H9 (cell line): ENCODE data around the gene DAB1. TPM values are rescaled to one million over a fixed set of nuclear protein-coding genes. Genes with fewer than 3 reads are reported as not detected.

Experiments
- DNase-seq: peaks from one replicate; pipeline ENCODE4 v3.0.0-alpha.2; 2017
- H2AFZ ChIP-seq: one replicate; pipeline ENCODE4 v1.6.1; 2013; ENCODE audit warnings: mild to moderate bottlenecking, low read length, control low read depth, moderate library complexity
- H2AK5ac ChIP-seq: 2 replicates; pipeline ENCODE4 v1.6.1; 2013; ENCODE audit warnings: low read length, control low read depth, mixed read lengths; ENCODE audit not compliant: insufficient read length
- H2BK120ac ChIP-seq: one replicate; pipeline ENCODE4 v1.6.1; 2013; ENCODE audit warnings: low read depth, mild to moderate bottlenecking, low read length, control low read depth, inconsistent platforms; ENCODE audit not compliant: poor library complexity, severe bottlenecking
- H2BK12ac ChIP-seq: 2 replicates; pipeline ENCODE4 v1.6.1; 2013; ENCODE audit warnings: low read length, control low read depth, mixed read lengths, low read depth; ENCODE audit not compliant: insufficient read length
- H2BK15ac ChIP-seq: 2 replicates; pipeline ENCODE4 v1.6.1; 2013; ENCODE audit warnings: low read depth, low read length, control low read depth
- H2BK20ac ChIP-seq: one replicate; pipeline ENCODE4 v1.6.1; 2013; ENCODE audit warnings: low read depth, mild to moderate bottlenecking, low read length, control low read depth, inconsistent platforms; ENCODE audit not compliant: poor library complexity, severe bottlenecking
- H2BK5ac ChIP-seq: 2 replicates; pipeline ENCODE4 v1.6.1; 2013; ENCODE audit warnings: low read length, control low read depth, mixed read lengths; ENCODE audit not compliant: insufficient read length
- H3K14ac ChIP-seq: 2 replicates; pipeline ENCODE4 v1.6.1; 2013; ENCODE audit warnings: low read length, control low read depth; ENCODE audit not compliant: insufficient read depth
- H3K18ac ChIP-seq: 2 replicates; pipeline ENCODE4 v1.6.1; 2013; ENCODE audit warnings: low read depth, mild to moderate bottlenecking, mixed read lengths, low read length, control low read depth; ENCODE audit not compliant: insufficient read length
- H3K23ac ChIP-seq: 2 replicates; pipeline ENCODE4 v1.6.1; 2013; ENCODE audit warnings: low read length, control low read depth, mixed read lengths, low read depth; ENCODE audit not compliant: insufficient read length
- H3K23me2 ChIP-seq: 2 replicates; pipeline ENCODE4 v1.6.1; 2013; ENCODE audit warnings: low read depth, mild to moderate bottlenecking, mixed read lengths, low read length, control low read depth; ENCODE audit not compliant: insufficient read length, poor library complexity, severe bottlenecking
- H3K27ac ChIP-seq: 2 replicates; pipeline ENCODE4 v1.5.1; 2013; ENCODE audit warnings: low read length, control low read depth, mixed read lengths, low read depth; ENCODE audit not compliant: insufficient read length
- H3K27me3 ChIP-seq: 2 replicates; pipeline ENCODE4 v1.6.1; 2013; ENCODE audit warnings: low read length, control low read depth, inconsistent platforms; ENCODE audit not compliant: insufficient read depth
- H3K4ac ChIP-seq: 2 replicates; pipeline ENCODE4 v1.6.1; 2013; ENCODE audit warnings: low read depth, mild to moderate bottlenecking, control low read depth, inconsistent platforms, low read length, moderate library complexity
- H3K4me1 ChIP-seq: 2 replicates; pipeline ENCODE4 v1.6.1; 2013; ENCODE audit warnings: low read length, control low read depth, inconsistent platforms; ENCODE audit not compliant: insufficient read depth
- H3K4me2 ChIP-seq: 2 replicates; pipeline ENCODE4 v1.6.1; 2013; ENCODE audit warnings: low read length, control low read depth, mixed read lengths; ENCODE audit not compliant: insufficient read length, insufficient read depth
- H3K56ac ChIP-seq: 2 replicates; pipeline ENCODE4 v1.6.1; 2013; ENCODE audit warnings: low read depth, mild to moderate bottlenecking, mixed read lengths, low read length, control low read depth; ENCODE audit not compliant: insufficient read length
- H3K79me1 ChIP-seq: 2 replicates; pipeline ENCODE4 v1.6.1; 2013; ENCODE audit warnings: low read depth, mild to moderate bottlenecking, moderate library complexity, low read length, control low read depth, inconsistent platforms; ENCODE audit not compliant: insufficient read depth, poor library complexity, severe bottlenecking
- H3K79me2 ChIP-seq: 2 replicates; pipeline ENCODE4 v1.6.1; 2013; ENCODE audit warnings: low read length, control low read depth, inconsistent platforms; ENCODE audit not compliant: insufficient read depth
- H3K9ac ChIP-seq: 2 replicates; pipeline ENCODE4 v1.6.1; 2013; ENCODE audit warnings: low read length, control low read depth, mixed read lengths; ENCODE audit not compliant: insufficient read length; ENCODE audit errors: extremely low read depth
- H3K9me3 ChIP-seq: one replicate; pipeline ENCODE4 v1.6.1; 2013; ENCODE audit warnings: low read depth, low read length, inconsistent platforms; ENCODE audit not compliant: control insufficient read depth
- H3T11ph ChIP-seq: one replicate; pipeline ENCODE4 v1.6.1; 2013; ENCODE audit warnings: mild to moderate bottlenecking, low read length, control low read depth, inconsistent platforms
- H4K20me1 ChIP-seq: one replicate; pipeline ENCODE4 v1.6.1; 2013; ENCODE audit not compliant: control insufficient read depth, insufficient read length, insufficient read depth
- H4K5ac ChIP-seq: 2 replicates; pipeline ENCODE4 v1.6.1; 2013; ENCODE audit warnings: low read depth, mild to moderate bottlenecking, mixed read lengths, low read length, control low read depth; ENCODE audit not compliant: insufficient read length
- H4K8ac ChIP-seq: replicated peaks from 2 replicates; pipeline ENCODE4 v1.6.1; 2013; ENCODE audit warnings: low read length, control low read depth, mixed read lengths, low read depth; ENCODE audit not compliant: insufficient read length
- H4K91ac ChIP-seq: 2 replicates; pipeline ENCODE4 v1.6.1; 2013; ENCODE audit warnings: low read depth, mild to moderate bottlenecking, moderate library complexity, mixed read lengths, low read length, control low read depth; ENCODE audit not compliant: insufficient read length
- H3K27ac Mint-ChIP-seq, 3 experiments: 2 replicates in 2 of 3; 3 replicates in 1 of 3; pipeline ENCODE4 v1.8.0; 2020 to 2021; ENCODE audit warnings: mixed read lengths in 3 of 3, mild to moderate bottlenecking in 1 of 3, moderate library complexity in 1 of 3
- H3K27me3 Mint-ChIP-seq: 2 replicates; pipeline ENCODE4 v1.8.0; 2021; ENCODE audit warnings: low read depth, mild to moderate bottlenecking, moderate library complexity, mixed read lengths
- H3K36me3 Mint-ChIP-seq, 3 experiments: 2 replicates in 2 of 3; 3 replicates in 1 of 3; pipeline ENCODE4 v1.8.0; 2020 to 2021; ENCODE audit warnings: low read depth in 3 of 3, mixed read lengths in 3 of 3; ENCODE audit not compliant: insufficient read depth in 1 of 3
- H3K4me1 Mint-ChIP-seq, 2 experiments: 2 replicates each; pipeline ENCODE4 v1.8.0; 2020; ENCODE audit warnings: mixed read lengths in 2 of 2
- H3K4me3 Mint-ChIP-seq, 2 experiments: 2 replicates in 1 of 2; 3 replicates in 1 of 2; pipeline ENCODE4 v1.8.0; 2020 to 2021; ENCODE audit warnings: mild to moderate bottlenecking in 2 of 2, mixed read lengths in 2 of 2, moderate library complexity in 1 of 2
- H3K9me3 Mint-ChIP-seq, 2 experiments: 2 replicates in 1 of 2; 3 replicates in 1 of 2; pipeline ENCODE4 v1.8.0; 2020; ENCODE audit warnings: mild to moderate bottlenecking in 2 of 2, mixed read lengths in 2 of 2, moderate library complexity in 1 of 2
- CTCF ChIP-seq: fragments of 200-600 bp; sonication (generic); conservative IDR thresholded peaks from 3 replicates; pipeline ENCODE4 v1.8.0; 2021; ENCODE audit warnings: antibody characterized with exemption, mild to moderate bottlenecking
- WGBS: extraction: QIAGEN DNeasy Blood & Tissue Kit; methylation state at CpG from one replicate; pipeline ENCODE4 v1.1.7; 2013; ENCODE audit warnings: missing lambda C conversion rate, low lambda C conversion rate, mixed read lengths; ENCODE audit not compliant: insufficient read length; ENCODE audit errors: extremely low coverage; 5-methylcytosine and 5-hydroxymethylcytosine counted together
- total RNA-seq: library from RNA; stranded (reverse); gene quantifications from 2 replicates; pipeline ENCODE4 v1.2.1, GENCODE V29; 2021

Gene DAB1
- total RNA-seq, 1 experiment from 2014 or later = 9.3 TPM

GRCh38 chr1:57258557-57259325, 165.1 kb downstream of the DAB1 start:
- H2BK120ac ChIP-seq = no peak overlapping the region
- H2BK12ac ChIP-seq = no peak overlapping the region
- Mint-ChIP-seq H3K9me3 (peaks cover 6 to 8% of the 10 kb centered on the region in 2 experiments; a peak in 4 of 5 replicates), H3K4me1 (peaks cover 12 to 13% of the 10 kb centered on the region in 2 experiments), H3K36me3 (peaks cover 1 to 10% (median 4%) of the 10 kb centered on the region in 3 experiments; a peak in 5 of 7 replicates), H3K27ac (peak overlapping the region in 2 of 3 experiments; percentile 2 to 74; a peak in 1 of 7 replicates), H3K27me3 (no peaks in the 10 kb centered on the region; the same call in 1 of the 2 replicates), H3K4me3 (no peak overlapping the region)
- no peak overlapping the region for H2AFZ ChIP-seq
- DNase-seq = no peak
- no peak overlapping the region for H2BK15ac ChIP-seq
- no peak overlapping the region for H2BK20ac ChIP-seq
- no peak overlapping the region for H3T11ph ChIP-seq
- no peak overlapping the region for H3K14ac ChIP-seq
- no peaks in the 10 kb centered on the region for H3K79me1 ChIP-seq
- no peak overlapping the region for H3K4ac ChIP-seq
- H3K18ac ChIP-seq = no peak overlapping the region
- H3K27ac ChIP-seq = no peak overlapping the region
- H3K23ac ChIP-seq = no peak overlapping the region
- no peaks in the 10 kb centered on the region for H3K23me2 ChIP-seq
- no peak overlapping the region for H4K5ac ChIP-seq
- H4K20me1 ChIP-seq = no peaks in the 10 kb centered on the region
- H3K79me2 ChIP-seq = no peaks in the 10 kb centered on the region
- peaks cover 3% of the 10 kb centered on the region; the same call in 1 of the 2 replicates for H3K4me1 ChIP-seq
- H2AK5ac ChIP-seq = no peak overlapping the region
- no peaks in the 10 kb centered on the region for H3K27me3 ChIP-seq
- WGBS = no CpG with 5 or more reads among the region's 5 CpGs
- H3K9me3 ChIP-seq = no peaks in the 10 kb centered on the region
- H3K56ac ChIP-seq = no peak overlapping the region
- H3K9ac ChIP-seq = no peak overlapping the region
- no peak overlapping the region for H4K8ac ChIP-seq
- TF ChIP-seq CTCF = no peak
- no peak overlapping the region for H3K4me2 ChIP-seq
- no peak overlapping the region for H4K91ac ChIP-seq
- no peak overlapping the region for H2BK5ac ChIP-seq
